HG03064 (cell line): ENCODE data around the gene TCEANC2.
"Not testable (repeated sequence)": the region's sequence is repeated elsewhere in the genome, so short reads cannot be mapped to it uniquely, and the experiment has no call there.

Experiments used
- ATAC-seq: cut with Tn5 transposase; IDR thresholded peaks from one replicate; pipeline ENCODE4 v1.9.1; 2021; ENCODE audit warnings: low read depth; ENCODE audit not compliant: unreplicated experiment

The TCEANC2 gene

GRCh38 chr1:54024811-54025210 is 28.6 kb upstream of the TCEANC2 start:
- ATAC-seq: not testable (repeated sequence)

DNA sequence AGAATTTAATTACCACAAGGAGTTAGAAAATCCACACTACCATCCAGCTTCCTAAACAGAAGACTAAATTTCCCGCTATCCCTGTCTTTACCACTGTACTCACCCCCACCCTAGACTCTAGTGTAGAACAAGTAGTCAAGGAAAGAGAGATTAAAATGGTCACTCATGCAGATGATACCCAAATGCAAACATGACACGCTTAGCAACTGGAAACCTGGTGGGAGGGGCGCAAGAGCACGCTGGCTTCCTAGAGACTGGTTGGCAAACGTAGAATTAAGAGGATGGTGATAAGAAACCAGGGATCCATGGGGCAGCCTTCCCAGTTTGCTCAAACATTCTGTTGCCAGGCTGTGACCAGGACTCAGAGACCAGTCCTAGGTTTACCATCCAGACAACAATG is 25.6 kb upstream of the TCEANC2 start:
- no peak for ATAC-seq

DNA sequence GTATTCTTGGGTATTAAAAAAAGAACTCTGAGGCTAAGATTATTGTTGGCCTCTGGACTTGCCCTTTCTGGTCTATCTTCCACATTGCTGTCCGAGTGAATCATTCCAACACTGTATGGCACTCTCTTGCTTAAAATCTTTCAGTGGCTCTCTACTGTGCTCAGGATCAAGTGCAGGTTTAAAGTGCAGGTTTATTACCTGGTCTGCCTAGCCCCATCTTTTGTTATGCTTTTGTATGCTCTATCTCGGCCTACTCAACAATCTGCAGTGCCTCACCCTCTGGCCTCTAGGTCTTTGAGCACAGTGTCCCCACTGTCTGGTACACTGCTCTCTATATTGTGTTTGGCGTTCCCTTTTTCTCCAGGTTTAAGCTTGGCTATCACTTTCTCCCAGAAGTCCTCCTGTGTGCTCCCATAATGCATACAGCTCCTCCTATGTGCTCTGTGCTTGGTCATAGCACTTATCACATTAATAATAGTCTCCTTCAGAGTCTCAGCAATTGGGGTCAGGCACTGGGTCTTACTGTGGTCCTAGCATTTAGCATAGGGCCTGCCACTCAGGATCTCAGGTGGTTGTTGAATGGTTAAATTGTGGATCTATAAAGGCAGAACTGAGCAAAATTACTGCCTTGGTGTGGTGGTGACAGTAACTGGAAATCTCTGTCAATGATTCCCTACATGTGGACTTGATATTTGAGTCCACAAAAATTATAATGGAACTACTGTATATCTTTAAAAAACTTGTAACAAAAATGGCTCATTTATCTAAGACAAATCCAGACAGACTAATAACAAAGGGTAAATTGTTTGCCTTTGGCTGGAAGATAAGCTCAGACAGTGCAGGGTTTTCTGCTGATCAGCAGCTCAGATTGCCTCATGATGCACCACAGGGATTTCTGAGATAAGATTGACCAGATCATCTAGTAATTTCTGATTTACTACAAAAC is 24.8 kb upstream of the TCEANC2 start:
- ATAC-seq: no peak

GRCh38 chr1:54037476-54037875 is 15.9 kb upstream of the TCEANC2 start:
- no peak for ATAC-seq

DNA sequence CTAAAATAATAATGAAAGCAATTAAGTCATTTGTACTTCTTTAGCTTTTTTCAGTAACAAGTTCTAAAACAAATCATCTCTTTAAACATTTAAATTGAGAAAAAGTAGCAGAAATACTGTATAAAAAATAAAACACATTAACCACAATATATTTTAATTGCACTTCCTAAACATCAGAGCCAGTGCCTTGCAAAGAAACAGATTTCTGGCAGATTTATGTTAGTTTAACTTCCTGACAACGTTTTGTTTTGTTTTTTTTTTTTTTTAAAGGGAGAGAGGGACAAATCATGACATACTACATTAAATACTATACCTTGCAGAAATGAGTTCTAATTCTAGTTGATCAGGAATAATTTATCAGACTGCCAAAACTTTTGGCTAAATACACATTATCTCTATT is 11.6 kb upstream of the TCEANC2 start:
- ATAC-seq: no peak

GRCh38 chr1:54045496-54045895 is 7.9 kb upstream of the TCEANC2 start:
- no peak for ATAC-seq

GRCh38 chr1:54046671-54047383 is 6.6 kb upstream of the TCEANC2 start:
- no peak for ATAC-seq

- ATAC-seq: no peak
Observed at GRCh38 chr1:54047384-54048305, 5.8 kb upstream of the TCEANC2 start.

DNA sequence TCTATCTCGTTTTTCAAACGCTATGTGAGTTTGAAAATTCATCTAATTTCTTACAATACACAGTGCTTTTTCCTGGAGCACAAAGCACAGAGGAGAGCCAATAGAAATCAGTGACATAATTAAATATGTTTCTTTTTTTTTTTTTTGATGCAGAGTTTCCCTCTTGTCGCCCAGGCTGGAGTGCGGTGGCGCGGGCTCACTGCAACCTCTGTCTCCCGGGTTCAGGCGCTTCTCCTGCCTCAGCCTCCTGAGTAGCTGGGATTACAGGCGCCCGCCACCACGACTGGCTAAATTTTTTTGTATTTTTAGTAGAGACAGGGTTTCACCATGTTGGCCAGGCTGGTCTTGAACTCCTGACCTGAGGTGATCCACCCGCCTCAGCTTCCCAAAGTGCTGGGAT is 3.0 kb upstream of the TCEANC2 start:
- ATAC-seq: not testable (repeated sequence)

GRCh38 chr1:54051933-54052430 is 1.4 kb upstream of the TCEANC2 start:
- no peak for ATAC-seq

- no peak for ATAC-seq
Observed at GRCh38 chr1:54052431-54052933, 926 bp upstream of the TCEANC2 start.

- ATAC-seq: no peak
Observed at GRCh38 chr1:54053745-54054437, 483 bp downstream of the TCEANC2 start.

DNA sequence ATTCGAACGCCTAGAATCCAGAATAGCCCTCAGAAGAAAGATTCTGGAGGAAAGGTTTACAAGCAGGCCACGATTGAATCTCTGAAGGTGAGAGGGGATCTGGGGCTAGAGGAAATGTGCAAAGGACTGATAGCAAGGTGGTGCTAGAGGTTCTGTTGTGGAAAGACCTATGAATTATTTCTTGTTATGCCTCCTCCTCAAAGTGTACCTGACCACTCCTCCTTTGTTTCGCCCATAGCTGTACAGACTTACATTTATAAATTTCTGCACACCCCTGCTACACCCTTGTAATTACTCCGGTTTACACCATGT is 986 bp downstream of the TCEANC2 start:
- no peak for ATAC-seq

- no peak for ATAC-seq
Observed at GRCh38 chr1:54064299-54064698, 10.9 kb downstream of the TCEANC2 start.

DNA sequence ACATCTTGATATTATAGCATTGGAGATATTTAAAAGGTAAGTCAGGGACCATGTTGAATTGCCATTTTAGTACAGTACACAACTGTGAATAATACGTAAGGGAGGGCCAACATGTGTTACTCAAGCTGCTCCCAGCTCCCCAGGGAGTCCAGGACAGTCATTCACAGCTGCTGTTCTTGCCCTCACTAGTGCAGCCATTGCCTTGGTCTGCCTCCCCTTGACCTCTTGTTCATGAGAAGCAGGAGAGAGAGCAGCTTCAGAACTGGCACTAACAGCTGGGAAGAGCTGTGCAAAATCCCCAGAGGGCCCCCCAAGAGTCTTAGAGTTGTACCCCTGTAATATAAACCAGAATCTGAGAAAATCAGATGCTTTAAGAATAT is 16.4 kb downstream of the TCEANC2 start:
- no peak for ATAC-seq

- ATAC-seq: no peak
Observed at GRCh38 chr1:54070171-54070837, 16.9 kb downstream of the TCEANC2 start.

DNA sequence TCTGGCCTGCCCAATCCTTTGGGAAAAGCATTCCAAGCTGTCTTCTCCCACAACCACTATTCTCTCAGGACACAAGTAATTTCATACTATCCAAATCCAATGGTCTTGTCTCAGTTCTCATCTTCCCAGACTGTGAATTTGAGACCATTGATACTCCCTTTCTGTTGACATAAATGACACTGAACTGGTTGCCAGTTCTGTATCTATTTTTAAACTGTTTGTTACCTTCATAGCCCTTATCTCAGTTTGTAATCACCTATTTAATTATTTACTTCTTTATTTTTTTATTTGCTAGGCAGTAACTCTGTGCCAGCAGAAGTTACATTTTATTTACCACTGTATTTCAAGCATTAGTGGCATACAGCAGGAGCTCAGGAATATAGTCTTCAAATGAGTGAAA is 24.0 kb downstream of the TCEANC2 start:
- no peak for ATAC-seq

DNA sequence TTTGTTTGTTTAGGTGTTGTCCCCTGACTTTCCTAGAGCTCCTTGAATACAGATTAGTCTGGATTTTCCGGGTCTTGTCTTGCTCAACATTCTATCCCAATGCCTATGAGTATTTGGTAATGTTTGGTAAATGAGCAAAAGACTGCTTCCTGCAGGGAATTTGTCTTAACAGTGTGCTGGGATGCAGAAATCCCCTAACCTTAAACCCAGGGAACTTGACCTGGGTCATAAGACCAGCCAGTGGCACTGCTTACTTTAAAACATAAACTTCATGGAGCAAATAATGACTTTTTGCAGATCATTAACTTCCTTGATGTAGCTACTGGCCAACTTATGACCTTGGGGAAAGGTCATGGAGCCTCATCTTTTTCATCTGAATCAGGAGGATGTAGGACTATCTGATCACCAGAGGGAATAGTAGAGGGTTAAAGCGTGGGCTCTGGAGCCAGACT is 27.2 kb downstream of the TCEANC2 start:
- no peak for ATAC-seq
